AG08396 (cell line): ENCODE measurements around the gene SCAMP1.

Experiments used
- DNase-seq: peaks from one replicate; pipeline ENCODE4 v3.0.0; 2012; ENCODE audit warnings: low spot score, mixed read lengths

The SCAMP1 gene

GRCh38 chr5:78496373-78496772, 136.0 kb downstream of the SCAMP1 start:
- no peak for DNase-seq

GRCh38 chr5:78497573-78498533, 137.4 kb downstream of the SCAMP1 start:
- DNase-seq, result no peak

GRCh38 chr5:78499485-78499884, 139.1 kb downstream of the SCAMP1 start:
- no peak for DNase-seq

- no peak for DNase-seq
Observed at GRCh38 chr5:78500028-78500427, 139.6 kb downstream of the SCAMP1 start.

- no peak for DNase-seq
Observed at GRCh38 chr5:78500871-78501270, 140.5 kb downstream of the SCAMP1 start.

GRCh38 chr5:78501411-78502352, 141.3 kb downstream of the SCAMP1 start:
- DNase-seq, result no peak

GRCh38 chr5:78503958-78504653, 143.7 kb downstream of the SCAMP1 start:
- no peak for DNase-seq

- peak; percentile 89 for DNase-seq
Observed at GRCh38 chr5:78504704-78505677, 144.6 kb downstream of the SCAMP1 start.

GRCh38 chr5:78505860-78506259, 145.4 kb downstream of the SCAMP1 start:
- no peak for DNase-seq

GRCh38 chr5:78506261-78507024, 146.0 kb downstream of the SCAMP1 start:
- no peak for DNase-seq

- no peak for DNase-seq
Observed at GRCh38 chr5:78507531-78507930, 147.1 kb downstream of the SCAMP1 start.

GRCh38 chr5:78508186-78508765, 147.9 kb downstream of the SCAMP1 start:
- DNase-seq, result peak; percentile 48

GRCh38 chr5:78509145-78509865, 148.9 kb downstream of the SCAMP1 start:
- DNase-seq, result no peak

GRCh38 chr5:78509884-78510769, 149.7 kb downstream of the SCAMP1 start:
- peak; percentile 60 for DNase-seq

GRCh38 chr5:78511121-78511906, 150.9 kb downstream of the SCAMP1 start:
- no peak for DNase-seq

GRCh38 chr5:78512435-78512834, 152.0 kb downstream of the SCAMP1 start:
- DNase-seq, result no peak

- no peak for DNase-seq
Observed at GRCh38 chr5:78513441-78513840, 153.0 kb downstream of the SCAMP1 start.
